H1 (cell line): ENCODE measurements around the gene FBXL12. TPM values are rescaled to one million over a fixed set of nuclear protein-coding genes. Genes with fewer than 3 reads are reported as not detected.

Source experiments
- CTCF ChIA-PET: fragments of 300-600 bp; sonication (Branson Sonifier 250); formaldehyde crosslinking; loops from one replicate; lab custom pipeline; 2021; ENCODE audit not compliant: partially characterized antibody; lab: Charles Lee
- POLR2A ChIA-PET: fragments of 300-600 bp; sonication (Branson Sonifier 250); formaldehyde crosslinking; loops from one replicate; lab custom pipeline; 2021; ENCODE audit warnings: inconsistent platforms; ENCODE audit not compliant: partially characterized antibody; lab: Charles Lee
- DNase-seq, 2 experiments: peaks; one replicate each; pipeline versions ENCODE4 v3.0.0 to v3.0.0-alpha.2; 2010 to 2022; ENCODE audit warnings: low spot score in 2 of 2, low read depth in 1 of 2, mixed read lengths in 1 of 2
- FAIRE-seq: peaks from 2 replicates; lab custom pipeline; 2011; peaks lifted over from hg19 to GRCh38; lab: Jason Lieb, UNC
- H2AFZ ChIP-seq: 2 replicates; pipeline ENCODE4 v1.8.1; 2012; ENCODE audit warnings: low read length, inconsistent platforms
- H2AK5ac ChIP-seq: 2 replicates; pipeline ENCODE4 v1.6.1; 2013; ENCODE audit warnings: low read depth, low read length
- H2BK120ac ChIP-seq: replicated peaks from 2 replicates; pipeline ENCODE3; 2013; ENCODE audit warnings: low read depth, low read length, inconsistent platforms
- H2BK12ac ChIP-seq: 2 replicates; pipeline ENCODE4 v1.6.1; 2013; ENCODE audit warnings: low read depth, low read length
- H2BK15ac ChIP-seq: 2 replicates; pipeline ENCODE4 v1.6.1; 2013; ENCODE audit warnings: low read length
- H2BK20ac ChIP-seq: 2 replicates; pipeline ENCODE4 v1.6.1; 2013; ENCODE audit warnings: low read length
- H2BK5ac ChIP-seq: 2 replicates; pipeline ENCODE4 v1.6.1; 2013; ENCODE audit warnings: low read depth, low read length
- H3K14ac ChIP-seq: 2 replicates; pipeline ENCODE4 v1.6.1; 2013; ENCODE audit warnings: inconsistent platforms; ENCODE audit not compliant: insufficient read length
- H3K18ac ChIP-seq: 2 replicates; pipeline ENCODE4 v1.6.1; 2013; ENCODE audit warnings: low read length; ENCODE audit errors: extremely low read depth
- H3K23ac ChIP-seq: 2 replicates; pipeline ENCODE4 v1.6.1; 2013; ENCODE audit warnings: inconsistent platforms; ENCODE audit not compliant: insufficient read length
- H3K23me2 ChIP-seq: 2 replicates; pipeline ENCODE4 v1.6.1; 2013; ENCODE audit warnings: low read depth, low read length
- H3K27ac ChIP-seq: 2 replicates; pipeline ENCODE4 v1.6.1; 2011; ENCODE audit warnings: low read depth, low read length, inconsistent platforms
- H3K27me3 ChIP-seq, 4 experiments: replicated peaks in 1 of 4; 1 replicate in 1 of 4; 2 replicates in 3 of 4; pipeline versions ENCODE4 v1.6.1 to v1.8.1; 2011 to 2013; ENCODE audit warnings: low read length in 3 of 4, mild to moderate bottlenecking in 3 of 4, inconsistent platforms in 2 of 4, mixed read lengths in 2 of 4, moderate library complexity in 1 of 4; ENCODE audit not compliant: control insufficient read depth in 3 of 4, insufficient read depth in 3 of 4; ENCODE audit errors: extremely low read depth in 1 of 4
- H3K36me3 ChIP-seq, 4 experiments: 2 replicates each; pipeline versions ENCODE4 v1.6.1 to v1.8.1; 2011 to 2013; ENCODE audit warnings: mild to moderate bottlenecking in 4 of 4, low read length in 3 of 4, moderate library complexity in 2 of 4, control low read depth in 1 of 4, inconsistent platforms in 1 of 4; ENCODE audit not compliant: insufficient read depth in 4 of 4, control insufficient read depth in 2 of 4
- H3K4ac ChIP-seq: replicated peaks from 2 replicates; pipeline ENCODE3; 2013; ENCODE audit warnings: low read length, low read depth, mixed read lengths, inconsistent platforms; ENCODE audit not compliant: insufficient read length
- H3K4me1 ChIP-seq, 4 experiments: replicated peaks in 1 of 4; 1 replicate in 1 of 4; 2 replicates in 3 of 4; pipeline versions ENCODE4 v1.6.1 to v1.8.1; 2011 to 2013; ENCODE audit warnings: low read length in 3 of 4, inconsistent platforms in 2 of 4, mixed read lengths in 1 of 4; ENCODE audit not compliant: insufficient read depth in 4 of 4, control insufficient read depth in 3 of 4
- H3K4me2 ChIP-seq, 2 experiments: 2 replicates each; pipeline versions ENCODE4 v1.6.1 to v1.8.1; 2011 to 2013; ENCODE audit warnings: low read depth in 2 of 2, low read length in 2 of 2, control low read depth in 1 of 2, inconsistent platforms in 1 of 2, mild to moderate bottlenecking in 1 of 2; ENCODE audit not compliant: insufficient read depth in 1 of 2
- H3K4me3 ChIP-seq, 4 experiments: fragments of 200-600, 300-600 bp in 1 of 4; sonication (generic), shearing (Covaris generic), sonication (Bioruptor Twin) in 1 of 4; 2 replicates each; pipeline versions ENCODE4 v1.5.1 to v1.8.1; 2011 to 2016; ENCODE audit warnings: low read length in 4 of 4, low read depth in 3 of 4, control low read depth in 2 of 4, inconsistent platforms in 2 of 4, mild to moderate bottlenecking in 2 of 4, mixed read lengths in 1 of 4, moderate library complexity in 1 of 4; ENCODE audit not compliant: insufficient read depth in 2 of 4; ENCODE audit errors: extremely low read depth in 1 of 4
- H3K56ac ChIP-seq: replicated peaks from 2 replicates; pipeline ENCODE3; 2013; ENCODE audit warnings: low read depth, mild to moderate bottlenecking, mixed read lengths, low read length, inconsistent platforms; ENCODE audit not compliant: insufficient read length
- H3K79me1 ChIP-seq: 2 replicates; pipeline ENCODE4 v1.6.1; 2013; ENCODE audit warnings: low read depth, low read length, control low read depth
- H3K79me2 ChIP-seq, 2 experiments: 2 replicates each; pipeline versions ENCODE4 v1.6.1 to v1.8.1; 2012 to 2013; ENCODE audit warnings: low read length in 2 of 2, mild to moderate bottlenecking in 2 of 2, inconsistent platforms in 1 of 2; ENCODE audit not compliant: insufficient read depth in 2 of 2, control insufficient read depth in 1 of 2
- H3K9ac ChIP-seq, 4 experiments: replicated peaks in 1 of 4; 1 replicate in 1 of 4; 2 replicates in 3 of 4; pipeline versions ENCODE4 v1.6.1 to v1.8.1; 2011 to 2013; ENCODE audit warnings: low read depth in 3 of 4, low read length in 3 of 4, control low read depth in 2 of 4, mild to moderate bottlenecking in 2 of 4, moderate library complexity in 2 of 4, inconsistent platforms in 1 of 4; ENCODE audit errors: extremely low read depth in 1 of 4
- H3K9me3 ChIP-seq, 2 experiments: 2 replicates each; pipeline versions ENCODE4 v1.6.1 to v1.8.1; 2012 to 2013; ENCODE audit warnings: mild to moderate bottlenecking in 2 of 2, moderate library complexity in 2 of 2, control low read depth in 1 of 2, inconsistent platforms in 1 of 2, low read depth in 1 of 2, low read length in 1 of 2, mixed read lengths in 1 of 2; ENCODE audit not compliant: insufficient read depth in 2 of 2
- H4K20me1 ChIP-seq, 2 experiments: replicated peaks in 1 of 2; 2 replicates each; pipeline versions ENCODE3 to v1.8.1; 2011 to 2013; ENCODE audit warnings: inconsistent platforms in 2 of 2, low read length in 2 of 2, mild to moderate bottlenecking in 1 of 2; ENCODE audit not compliant: insufficient read depth in 2 of 2, control insufficient read depth in 1 of 2
- H4K5ac ChIP-seq: 2 replicates; pipeline ENCODE4 v1.6.1; 2013; ENCODE audit warnings: low read length, low read depth, mixed read lengths, inconsistent platforms; ENCODE audit not compliant: insufficient read length
- H4K8ac ChIP-seq: 2 replicates; pipeline ENCODE4 v1.8.0; 2013; ENCODE audit warnings: mild to moderate bottlenecking, moderate library complexity, low read length, inconsistent platforms; ENCODE audit not compliant: insufficient read depth; ENCODE audit errors: extremely low read depth
- H4K91ac ChIP-seq: replicated peaks from 2 replicates; pipeline ENCODE3; 2013; ENCODE audit warnings: low read length, mixed read lengths, inconsistent platforms; ENCODE audit not compliant: insufficient read length
- CTCF ChIP-seq, 3 experiments: IDR thresholded peaks; 1 replicate in 2 of 3; 2 replicates in 1 of 3; pipeline versions ENCODE4 v1.5.1 to v1.6.1; 2011; ENCODE audit warnings: low read length in 3 of 3, mild to moderate bottlenecking in 3 of 3, inconsistent platforms in 2 of 3, low read depth in 1 of 3, moderate library complexity in 1 of 3; ENCODE audit not compliant: insufficient read depth in 1 of 3; ENCODE audit errors: control extremely low read depth in 1 of 3
- EZH2 ChIP-seq: fragments of 200-600 bp; sonication (generic); IDR thresholded peaks from 2 replicates; pipeline ENCODE4 v1.7.1; 2012; ENCODE audit warnings: low read depth, mild to moderate bottlenecking, moderate library complexity, low read length, inconsistent platforms; ENCODE audit not compliant: severe bottlenecking
- GABPA ChIP-seq: IDR thresholded peaks from 2 replicates; pipeline ENCODE4 v1.6.1; 2011; ENCODE audit warnings: mild to moderate bottlenecking, low read length, moderate library complexity, borderline replicate concordance; ENCODE audit not compliant: insufficient read depth
- HDAC6 ChIP-seq: IDR thresholded peaks from one replicate; pipeline ENCODE4 v1.7.1; 2012; ENCODE audit warnings: low read depth, mild to moderate bottlenecking, inconsistent platforms, low read length, moderate library complexity
- JUND ChIP-seq: IDR thresholded peaks from 2 replicates; pipeline ENCODE4 v1.6.1; 2011; ENCODE audit warnings: mild to moderate bottlenecking, improper control_type of control experiment, low read length
- KDM5A ChIP-seq: fragments of 200-600 bp; IDR thresholded peaks from 2 replicates; pipeline ENCODE4 v1.7.1; 2012; ENCODE audit warnings: mild to moderate bottlenecking, low read length, inconsistent platforms, mixed read lengths
- RAD21 ChIP-seq, 2 experiments: IDR thresholded peaks in 1 of 2; conservative IDR thresholded peaks in 1 of 2; 2 replicates each; pipeline ENCODE4 v1.6.1; 2011; ENCODE audit warnings: low read depth in 2 of 2, low read length in 2 of 2, improper control_type of control experiment in 1 of 2, inconsistent platforms in 1 of 2, mild to moderate bottlenecking in 1 of 2, moderate library complexity in 1 of 2
- WGBS, 2 experiments: shearing (Covaris generic) in 1 of 2; methylation state at CpG; one replicate each; pipeline versions ENCODE4 v1.1.6 to v1.1.7; 2013 to 2015; ENCODE audit warnings: low lambda C conversion rate in 2 of 2, mixed read lengths in 2 of 2, inconsistent platforms in 1 of 2, low coverage in 1 of 2, missing lambda C conversion rate in 1 of 2; ENCODE audit not compliant: insufficient replicate concordance in 2 of 2, insufficient coverage in 1 of 2, insufficient read length in 1 of 2; ENCODE audit errors: extremely low coverage in 1 of 2, missing lambda C conversion rate in 1 of 2; 5-methylcytosine and 5-hydroxymethylcytosine counted together
- polyA plus RNA-seq, 7 experiments: library from polyadenylated mRNA; depleted of rRNA in 3 of 7; stranded (reverse) in 5 of 7; unstranded in 2 of 7; fragments of >200 nt in 5 of 7; fragments of 200-250 nt in 2 of 7; gene quantifications; 1 replicate in 5 of 7; 2 replicates in 1 of 7; 4 replicates in 1 of 7; pipeline versions ENCODE4 v1.2.1 to v1.2.3, GENCODE V29; 2011 to 2013; ENCODE audit warnings: missing spikeins in 2 of 7, mixed read lengths in 2 of 7
- total RNA-seq: library from RNA; stranded (reverse); fragmentation: NEBNext Ultra II Directional; extraction: Animal tissue kit (Norgen Biotek cat#: 25700); gene quantifications from 2 replicates; pipeline ENCODE4 v1.2.1, GENCODE V29; 2021
- TF ChIP-seq, protein P1 (sequence below): IDR thresholded peaks from 2 replicates; pipeline ENCODE4 v1.6.1; 2011; ENCODE audit warnings: low read length, improper control_type of control experiment

The FBXL12 gene
- total and polyA plus RNA-seq, 2 of the 8 experiments (the other 6 are each of a cell fraction or from before 2014, with no cell fraction given): 24.6 to 62.3 TPM

GRCh38 chr19:9847087-9847671 lies 28.3 kb upstream of the FBXL12 start:
- peaks cover 0 to 16% (median 9%) of the 10 kb centered on the region in 4 experiments; a peak in 6 of 7 replicates for H3K4me1 ChIP-seq
- no peak overlapping the region for H2BK15ac ChIP-seq
- CTCF ChIA-PET: interaction anchor here (0.5 to 2.5 kb wide), 21 partner anchors 8 to 288 kb away, joined by 3 to 18 read pairs (median 4); partner anchors contain the start of gene PIN1
- no peak overlapping the region for H2BK120ac ChIP-seq
- no peaks in the 10 kb centered on the region; the same call in 1 of the 2 replicates for H3K79me1 ChIP-seq
- no peaks in the 10 kb centered on the region for H3K27me3 ChIP-seq
- H2BK5ac ChIP-seq: no peak overlapping the region; the same call in 1 of the 2 replicates
- H4K5ac ChIP-seq: no peak overlapping the region
- no peak overlapping the region for H2BK20ac ChIP-seq
- no peak overlapping the region for H3K9ac ChIP-seq
- H2AFZ ChIP-seq: no peak overlapping the region
- H4K20me1 ChIP-seq: peaks cover 14 to 34% of the 10 kb centered on the region in 2 experiments
- H3K18ac ChIP-seq: no peak overlapping the region; the same call in 1 of the 2 replicates
- no peaks in the 10 kb centered on the region for H3K23me2 ChIP-seq
- no peak overlapping the region for H4K8ac ChIP-seq
- no peak overlapping the region for H3K23ac ChIP-seq
- no peak overlapping the region for H3K56ac ChIP-seq
- no peak overlapping the region for H3K4me2 ChIP-seq
- H3K27ac ChIP-seq: no peak overlapping the region
- no peak overlapping the region for H3K4ac ChIP-seq
- DNase-seq (peak; percentile 51 to 79), FAIRE-seq (peak; percentile 19)
- no peak overlapping the region for H3K4me3 ChIP-seq
- no peak overlapping the region for H3K14ac ChIP-seq
- no peaks in the 10 kb centered on the region for H3K79me2 ChIP-seq
- WGBS, 2 experiments: 66% methylated on average over 13 of the region's 13 CpGs; no CpG with 5 or more reads in 1 of the 2 experiments
- no peak overlapping the region for H2BK12ac ChIP-seq
- H4K91ac ChIP-seq: no peak overlapping the region
- no peak overlapping the region for H2AK5ac ChIP-seq
- H3K9me3 ChIP-seq: no peaks in the 10 kb centered on the region
- POLR2A ChIA-PET: interaction anchor here (0.9 to 1.6 kb wide), 3 partner anchors 15 to 69 kb away, joined by 3 read pairs; no protein-coding TSS in a partner anchor
- peaks cover 1 to 12% (median 3%) of the 10 kb centered on the region in 4 experiments; a peak in 6 of 8 replicates for H3K36me3 ChIP-seq
- TF ChIP-seq EZH2 (no peak), RAD21 (IDR thresholded peaks at IDR 0.05 in 1 of 2, conservative IDR thresholded peaks at IDR 0.05 in 1 of 2; ENCODE audit: low read depth in 2 of 2, low read length in 2 of 2) (peak; percentile 53 to 66), HDAC6 (no peak), CTCF (IDR thresholded peaks at IDR 0.05; ENCODE audit: control extremely low read depth in 1 of 3, insufficient read depth in 1 of 3, low read depth in 1 of 3, low read length in 3 of 3) (peak; percentile 68 to 96 (median 93)), GABPA (no peak), JUND (peak; percentile 87), KDM5A (no peak)
- TF ChIP-seq, protein P1, sequence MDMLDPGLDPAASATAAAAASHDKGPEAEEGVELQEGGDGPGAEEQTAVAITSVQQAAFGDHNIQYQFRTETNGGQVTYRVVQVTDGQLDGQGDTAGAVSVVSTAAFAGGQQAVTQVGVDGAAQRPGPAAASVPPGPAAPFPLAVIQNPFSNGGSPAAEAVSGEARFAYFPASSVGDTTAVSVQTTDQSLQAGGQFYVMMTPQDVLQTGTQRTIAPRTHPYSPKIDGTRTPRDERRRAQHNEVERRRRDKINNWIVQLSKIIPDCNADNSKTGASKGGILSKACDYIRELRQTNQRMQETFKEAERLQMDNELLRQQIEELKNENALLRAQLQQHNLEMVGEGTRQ: peak; percentile 36
